ENCODE measurements around the gene TOP1. TPM values are rescaled to one million over a fixed set of nuclear protein-coding genes. Genes with fewer than 3 reads are reported as not detected.

Gene TOP1
- total RNA-seq, 1 experiment from 2014 or later, result 129 TPM

GRCh38 chr20:41091927-41092326, 63.3 kb downstream of the TOP1 start:
- BruUV-seq (replicated peaks), result no TSS peak
- CTCF ChIA-PET, result interaction anchor here (0.6 kb wide), 1 partner anchor 13 kb away, joined by 3 read pairs; no protein-coding TSS in a partner anchor
- H3K9me3 Mint-ChIP-seq (ENCODE audit: low read depth, unreplicated experiment), result no peaks in the 10 kb centered on the region
- no peak overlapping the region for H3K27ac Mint-ChIP-seq (ENCODE audit: unreplicated experiment)
- no peak for DNase-seq
- H3K27me3 Mint-ChIP-seq (ENCODE audit: unreplicated experiment), result no peaks in the 10 kb centered on the region
- TF ChIP-seq CTCF (IDR thresholded peaks at IDR 0.05; ENCODE audit: unreplicated experiment), result no peak
- no peak overlapping the region for H3K4me3 Mint-ChIP-seq (ENCODE audit: low read depth, unreplicated experiment)
- peaks cover 81% of the 10 kb centered on the region for H3K36me3 Mint-ChIP-seq (ENCODE audit: insufficient read depth, unreplicated experiment)
- H3K4me1 Mint-ChIP-seq (ENCODE audit: low read depth, unreplicated experiment), result peaks cover 5% of the 10 kb centered on the region
- intact Hi-C loops (cut with micrococcal nuclease; ENCODE audit: unreplicated experiment), result no loop called here

DNA sequence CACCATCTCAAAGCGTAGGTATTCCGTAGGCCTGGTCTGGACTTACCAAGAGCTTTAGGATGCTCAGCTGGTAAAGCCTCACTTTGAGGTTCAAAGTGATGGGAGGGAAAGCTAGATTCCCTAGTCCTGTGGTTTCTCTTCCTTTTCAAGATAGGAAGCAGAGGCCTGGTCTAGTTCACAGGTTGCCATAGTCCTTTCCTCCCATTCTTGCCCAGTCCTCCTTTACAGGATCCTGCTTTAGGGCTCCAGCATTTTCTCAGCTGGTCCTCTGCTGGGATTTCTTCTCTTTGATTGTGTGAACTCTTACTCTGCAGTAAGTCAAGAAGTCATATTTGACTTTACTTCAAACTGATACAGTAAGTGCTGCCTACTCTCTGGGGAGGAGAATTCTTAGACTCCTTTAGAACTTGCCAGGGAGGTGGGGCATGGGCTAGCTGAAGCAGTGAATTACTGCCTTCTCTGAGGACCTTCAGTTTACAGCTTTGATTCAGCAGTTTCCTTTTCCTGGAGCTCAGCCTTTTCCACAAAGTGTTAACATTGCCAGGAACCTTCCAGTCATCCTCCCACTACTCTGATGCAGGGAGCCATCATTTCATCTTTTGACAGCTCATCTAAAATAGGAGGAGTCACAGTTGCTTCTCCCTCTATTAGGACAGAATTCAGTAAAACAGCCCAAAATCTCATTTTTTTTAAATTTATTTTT, 65.9 kb downstream of the TOP1 start:
- intact Hi-C loops (cut with micrococcal nuclease; ENCODE audit: unreplicated experiment), result loop anchor here (1.0 kb wide), 3 partner anchors 16 to 126 kb away; no protein-coding TSS in a partner anchor
- Mint-ChIP-seq H3K27ac (ENCODE audit: unreplicated experiment) (no peak overlapping the region), H3K9me3 (ENCODE audit: low read depth, unreplicated experiment) (no peaks in the 10 kb centered on the region), H3K4me1 (ENCODE audit: low read depth, unreplicated experiment) (no peaks in the 10 kb centered on the region), H3K36me3 (ENCODE audit: insufficient read depth, unreplicated experiment) (peaks cover 85% of the 10 kb centered on the region), H3K4me3 (ENCODE audit: low read depth, unreplicated experiment) (no peak overlapping the region), H3K27me3 (ENCODE audit: unreplicated experiment) (no peaks in the 10 kb centered on the region)
- no TSS peak for BruUV-seq (replicated peaks)
- CTCF ChIA-PET, result interaction anchor here (0.5 to 2.0 kb wide), 9 partner anchors 11 to 230 kb away, joined by 3 to 61 read pairs (median 3); no protein-coding TSS in a partner anchor
- no peak for DNase-seq
- no peak for TF ChIP-seq CTCF (IDR thresholded peaks at IDR 0.05; ENCODE audit: unreplicated experiment)

- Mint-ChIP-seq H3K36me3 (ENCODE audit: insufficient read depth, unreplicated experiment) (peaks cover 82% of the 10 kb centered on the region), H3K27me3 (ENCODE audit: unreplicated experiment) (no peaks in the 10 kb centered on the region), H3K4me3 (ENCODE audit: low read depth, unreplicated experiment) (no peak overlapping the region), H3K4me1 (ENCODE audit: low read depth, unreplicated experiment) (no peaks in the 10 kb centered on the region), H3K27ac (ENCODE audit: unreplicated experiment) (no peak overlapping the region), H3K9me3 (ENCODE audit: low read depth, unreplicated experiment) (no peaks in the 10 kb centered on the region)
- CTCF ChIA-PET, result interaction anchor here (0.5 to 2.0 kb wide), 9 partner anchors 12 to 230 kb away, joined by 3 to 61 read pairs (median 3); no protein-coding TSS in a partner anchor
- intact Hi-C loops (cut with micrococcal nuclease; ENCODE audit: unreplicated experiment), result loop anchor here (1.0 kb wide), 3 partner anchors 17 to 127 kb away; no protein-coding TSS in a partner anchor
- BruUV-seq (replicated peaks), result no TSS peak
- peak; percentile 89 for TF ChIP-seq CTCF (IDR thresholded peaks at IDR 0.05; ENCODE audit: unreplicated experiment)
- peak; percentile 57 for DNase-seq
Observed at GRCh38 chr20:41095110-41095969, 66.7 kb downstream of the TOP1 start.

DNA sequence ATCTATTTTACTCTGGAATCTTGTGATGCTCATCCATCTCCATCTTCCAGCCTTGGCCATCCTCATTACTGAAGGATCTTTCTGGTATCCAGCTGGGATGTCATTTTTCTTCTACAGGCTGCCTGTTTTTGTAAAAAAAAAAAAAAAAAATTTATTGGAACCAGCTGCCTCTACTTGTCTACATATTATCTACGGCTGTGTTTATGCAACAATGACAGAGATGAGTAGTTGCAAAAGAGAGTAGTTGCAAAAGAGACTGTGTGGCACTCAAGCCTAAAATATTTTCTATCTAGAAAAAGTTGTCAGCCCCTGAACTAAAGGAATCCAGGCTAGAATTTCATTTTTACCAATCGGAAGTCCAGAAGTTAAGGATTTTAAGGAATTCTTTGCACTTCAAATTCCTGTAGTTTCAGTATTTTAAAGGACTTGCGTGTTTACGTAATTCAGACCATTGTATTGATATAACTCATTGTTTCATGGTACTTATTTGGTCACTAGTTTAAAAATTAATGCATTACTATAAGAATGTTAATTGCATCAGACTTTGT, 70.2 kb downstream of the TOP1 start:
- Mint-ChIP-seq H3K27ac (ENCODE audit: unreplicated experiment) (no peak overlapping the region), H3K9me3 (ENCODE audit: low read depth, unreplicated experiment) (no peaks in the 10 kb centered on the region), H3K4me1 (ENCODE audit: low read depth, unreplicated experiment) (no peaks in the 10 kb centered on the region), H3K36me3 (ENCODE audit: insufficient read depth, unreplicated experiment) (peaks cover 74% of the 10 kb centered on the region), H3K4me3 (ENCODE audit: low read depth, unreplicated experiment) (no peak overlapping the region), H3K27me3 (ENCODE audit: unreplicated experiment) (no peaks in the 10 kb centered on the region)
- intact Hi-C loops (cut with micrococcal nuclease; ENCODE audit: unreplicated experiment), result no loop called here
- BruUV-seq (replicated peaks), result no TSS peak
- CTCF ChIA-PET, result interaction anchor here (0.6 to 1.1 kb wide), 2 partner anchors 108 to 333 kb away, joined by 3 to 4 read pairs; no protein-coding TSS in a partner anchor
- TF ChIP-seq CTCF (IDR thresholded peaks at IDR 0.05; ENCODE audit: unreplicated experiment), result no peak
- no peak for DNase-seq

All from Calu3 (cell line).